SK-N-SH treated with all-trans-retinoic acid at 6 μM for 48 hours (cell line): ENCODE data around the gene GMPR2.

Experiments
- ARNTL ChIP-seq: fragments of 450-650 bp; formaldehyde crosslinking; IDR thresholded peaks from 2 replicates; pipeline ENCODE4 v1.5.0; 2020; ENCODE audit warnings: low read depth, mild to moderate bottlenecking, moderate library complexity, borderline replicate concordance
- CSRNP3 ChIP-seq: fragments of 250-450 bp; sonication (Bioruptor Pico); IDR thresholded peaks from 2 replicates; pipeline ENCODE4 v1.5.1; 2021; ENCODE audit warnings: mild to moderate bottlenecking, moderate library complexity
- GLIS3 ChIP-seq: fragments of 250-450 bp; sonication (Bioruptor Pico); IDR thresholded peaks from 2 replicates; pipeline ENCODE4 v1.5.0; 2020; ENCODE audit warnings: mild to moderate bottlenecking, moderate library complexity
- TOX ChIP-seq: fragments of 250-450 bp; sonication (Bioruptor Pico); IDR thresholded peaks from 2 replicates; pipeline ENCODE4 v1.8.0; 2021; ENCODE audit warnings: mild to moderate bottlenecking, moderate library complexity, borderline replicate concordance
- ZFP30 ChIP-seq: fragments of 450-650 bp; formaldehyde crosslinking; IDR thresholded peaks from 2 replicates; pipeline ENCODE4 v1.5.0; 2022; ENCODE audit warnings: mild to moderate bottlenecking, moderate library complexity

GRCh38 chr14:24273422-24273998 lies 40.8 kb downstream of the GMPR2 start:
- TF ChIP-seq GLIS3 (no peak), ZFP30 (CRISPR knock-in tag) (no peak), TOX (CRISPR knock-in tag) (no peak), CSRNP3 (no peak), ARNTL (CRISPR knock-in tag) (no peak)
